Loucy (cell line): ENCODE results near the gene AKR1D1.

Source experiments
- H2AFZ ChIP-seq: fragments of 200-600 bp; sonication (generic); 2 replicates; pipeline ENCODE4 v1.6.0; 2016; ENCODE audit warnings: antibody characterized with exemption, mild to moderate bottlenecking, low read length, moderate library complexity
- H3F3A ChIP-seq: fragments of 200-600 bp; 2 replicates; pipeline ENCODE4 v1.6.0; 2016; ENCODE audit warnings: antibody characterized with exemption, low read depth, mild to moderate bottlenecking
- H3K27me3 ChIP-seq: fragments of 200-600 bp; sonication (generic); 2 replicates; pipeline ENCODE4 v1.6.1; 2014; ENCODE audit warnings: low read length, mild to moderate bottlenecking; ENCODE audit not compliant: insufficient read depth, poor library complexity, severe bottlenecking
- H3K36me3 ChIP-seq: fragments of 200-600 bp; sonication (generic); 2 replicates; pipeline ENCODE4 v1.6.1; 2016; ENCODE audit warnings: low read length; ENCODE audit not compliant: insufficient read depth
- H3K4me1 ChIP-seq: fragments of 200-600 bp; sonication (generic); 2 replicates; pipeline ENCODE4 v1.5.1; 2014; ENCODE audit warnings: low read length, mild to moderate bottlenecking; ENCODE audit not compliant: insufficient read depth, poor library complexity, severe bottlenecking
- H3K4me2 ChIP-seq: fragments of 200-600 bp; sonication (generic); 2 replicates; pipeline ENCODE4 v1.6.0; 2014; ENCODE audit warnings: antibody characterized with exemption, low read length, low read depth, mild to moderate bottlenecking; ENCODE audit not compliant: poor library complexity, severe bottlenecking
- H3K4me3 ChIP-seq: fragments of 200-600 bp; sonication (generic); 2 replicates; pipeline ENCODE4 v1.5.1; 2014; ENCODE audit warnings: low read length, mild to moderate bottlenecking, mixed read lengths; ENCODE audit not compliant: poor library complexity, severe bottlenecking
- H3K79me2 ChIP-seq: fragments of 200-600 bp; sonication (generic); 2 replicates; pipeline ENCODE4 v1.6.1; 2014; ENCODE audit warnings: low read length; ENCODE audit not compliant: insufficient read depth
- H3K9ac ChIP-seq: fragments of 200-600 bp; sonication (generic); 2 replicates; pipeline ENCODE4 v1.6.0; 2014; ENCODE audit warnings: mild to moderate bottlenecking, low read depth, low read length, moderate library complexity; ENCODE audit not compliant: poor library complexity, severe bottlenecking
- H3K9me2 ChIP-seq: fragments of 200-600 bp; sonication (generic); replicated peaks from 2 replicates; pipeline ENCODE4 v1.6.1; 2016; ENCODE audit warnings: low read depth, low read length, mixed read lengths
- H3K9me3 ChIP-seq: fragments of 200-600 bp; sonication (generic); 2 replicates; pipeline ENCODE4 v1.6.1; 2014; ENCODE audit warnings: mild to moderate bottlenecking, antibody characterized with exemption, low read length, low read depth; ENCODE audit not compliant: insufficient read depth
- H4K20me1 ChIP-seq: fragments of 200-600 bp; sonication (generic); 2 replicates; pipeline ENCODE4 v1.6.0; 2014; ENCODE audit warnings: antibody characterized with exemption, low read length, mild to moderate bottlenecking; ENCODE audit not compliant: insufficient read depth, poor library complexity, severe bottlenecking
- CTCF ChIP-seq: fragments of 200-600 bp; sonication (generic); conservative IDR thresholded peaks from 2 replicates; pipeline ENCODE4 v1.5.1; 2014; ENCODE audit warnings: mild to moderate bottlenecking, antibody characterized with exemption, low read length
- EZH2phosphoT487 ChIP-seq: fragments of 200-600 bp; IDR thresholded peaks from 2 replicates; pipeline ENCODE4 v1.6.1; 2018; ENCODE audit warnings: antibody characterized with exemption, mild to moderate bottlenecking, moderate library complexity, borderline replicate concordance

AKR1D1 gene

GRCh38 chr7:138154661-138155060, 78.4 kb downstream of the AKR1D1 start:
- Histone ChIP-seq H3K36me3 (no peaks in the 10 kb centered on the region), H3K9me3 (no peaks in the 10 kb centered on the region), H3K27me3 (no peaks in the 10 kb centered on the region), H2AFZ (no peak overlapping the region), H3K9ac (no peak overlapping the region), H3K4me2 (no peak overlapping the region), H4K20me1 (no peaks in the 10 kb centered on the region), H3K79me2 (no peaks in the 10 kb centered on the region), H3K9me2 (no peaks in the 10 kb centered on the region), H3K4me3 (no peak overlapping the region), H3K4me1 (no peaks in the 10 kb centered on the region), H3F3A (no peaks in the 10 kb centered on the region)
- TF ChIP-seq CTCF: no peak
- no peak for TF ChIP-seq EZH2phosphoT487

- TF ChIP-seq EZH2phosphoT487: no peak
- no peak for TF ChIP-seq CTCF
- H3K9me3 ChIP-seq: no peaks in the 10 kb centered on the region
- H3K4me1 ChIP-seq: no peaks in the 10 kb centered on the region
- H3K9ac ChIP-seq: no peak overlapping the region
- no peaks in the 10 kb centered on the region for H3K27me3 ChIP-seq
- no peak overlapping the region for H2AFZ ChIP-seq
- no peaks in the 10 kb centered on the region for H3F3A ChIP-seq
- H3K4me2 ChIP-seq: no peak overlapping the region
- H3K36me3 ChIP-seq: no peaks in the 10 kb centered on the region
- no peak overlapping the region for H3K4me3 ChIP-seq
- no peaks in the 10 kb centered on the region for H3K9me2 ChIP-seq
- no peaks in the 10 kb centered on the region for H4K20me1 ChIP-seq
- no peaks in the 10 kb centered on the region for H3K79me2 ChIP-seq
Observed at GRCh38 chr7:138157702-138158101, 81.4 kb downstream of the AKR1D1 start.

GRCh38 chr7:138158739-138159528, 82.7 kb downstream of the AKR1D1 start:
- no peaks in the 10 kb centered on the region for H3K27me3 ChIP-seq
- TF ChIP-seq CTCF (no peak), EZH2phosphoT487 (no peak)
- H3K4me1 ChIP-seq: no peaks in the 10 kb centered on the region
- no peaks in the 10 kb centered on the region for H3K79me2 ChIP-seq
- H3K9me3 ChIP-seq: no peaks in the 10 kb centered on the region
- H3F3A ChIP-seq: no peaks in the 10 kb centered on the region
- no peak overlapping the region for H2AFZ ChIP-seq
- no peaks in the 10 kb centered on the region for H3K9me2 ChIP-seq
- no peaks in the 10 kb centered on the region for H3K36me3 ChIP-seq
- no peak overlapping the region for H3K4me3 ChIP-seq
- no peak overlapping the region for H3K4me2 ChIP-seq
- H4K20me1 ChIP-seq: no peaks in the 10 kb centered on the region
- H3K9ac ChIP-seq: no peak overlapping the region
